ENCODE data around the gene IVD. TPM values are rescaled to one million over a fixed set of nuclear protein-coding genes. Genes with fewer than 3 reads are reported as not detected.

IVD gene
- total and polyA plus RNA-seq, 3 donors from 2014 or later: 79.1 to 94.7 (median 88.7) TPM

GRCh38 chr15:40421246-40422157 is 15.9 kb downstream of the IVD start:
- Histone ChIP-seq H3K27ac (no peak overlapping the region), H3K36me3 (ENCODE audit: low read depth, missing control alignments) (no peaks in the 10 kb centered on the region), H3K4me3 (no peak overlapping the region), H3K9me3 (no peaks in the 10 kb centered on the region), H3K4me1 (peaks cover 23% of the 10 kb centered on the region), H3K27me3 (no peaks in the 10 kb centered on the region)
- DNase-seq: peak; percentile 85
- WGBS, 2 donors: 11 to 12% methylated on average over 19 to 31 of the region's 31 CpGs
- TF ChIP-seq CTCF (IDR thresholded peaks at IDR 0.05): peak; percentile 87 to 93 (median 89)
- no peak for TF ChIP-seq POLR2A (IDR thresholded peaks at IDR 0.05)
- intact Hi-C loops (cut with DNase I; ENCODE audit: low total_unique reads): loop anchor here (10.0 kb wide), 1 partner anchor 137 kb away; the partner anchor contains the start of gene ANKRD63

- no peaks in the 10 kb centered on the region for H3K36me3 ChIP-seq (ENCODE audit: low read depth, missing control alignments)
- no peaks in the 10 kb centered on the region for H3K9me3 ChIP-seq
- no peak overlapping the region for H3K4me3 ChIP-seq
- no peak for DNase-seq
- peaks cover 23% of the 10 kb centered on the region for H3K4me1 ChIP-seq
- WGBS, 2 donors: 92 to 97% methylated on average over 6 of the region's 6 CpGs
- intact Hi-C loops (cut with DNase I; ENCODE audit: low total_unique reads): loop anchor here (10.0 kb wide), 1 partner anchor 140 kb away; the partner anchor contains the start of gene ANKRD63
- H3K27ac ChIP-seq: no peak overlapping the region
- H3K27me3 ChIP-seq: no peaks in the 10 kb centered on the region
- TF ChIP-seq CTCF (IDR thresholded peaks at IDR 0.05) (no peak), POLR2A (IDR thresholded peaks at IDR 0.05) (no peak)
Observed at GRCh38 chr15:40424483-40425115, 19.0 kb downstream of the IVD start.

- Histone ChIP-seq H3K27me3 (no peaks in the 10 kb centered on the region), H3K4me1 (peaks cover 14% of the 10 kb centered on the region), H3K9me3 (no peaks in the 10 kb centered on the region), H3K36me3 (ENCODE audit: low read depth, missing control alignments) (no peaks in the 10 kb centered on the region), H3K27ac (no peak overlapping the region), H3K4me3 (no peak overlapping the region)
- intact Hi-C loops (cut with DNase I; ENCODE audit: low total_unique reads): loop anchor here (10.0 kb wide), 1 partner anchor 141 kb away; the partner anchor contains the start of gene ANKRD63
- WGBS, 2 donors: 78 to 80% methylated on average over 5 of the region's 5 CpGs
- no peak for TF ChIP-seq CTCF (IDR thresholded peaks at IDR 0.05)
- no peak for TF ChIP-seq POLR2A (IDR thresholded peaks at IDR 0.05)
- no peak for DNase-seq
Observed at GRCh38 chr15:40425681-40426080, 20.1 kb downstream of the IVD start.

GRCh38 chr15:40427188-40427587 is 21.6 kb downstream of the IVD start:
- WGBS, 2 donors: 79 to 96% methylated on average over 9 of the region's 9 CpGs
- Histone ChIP-seq H3K4me1 (no peaks in the 10 kb centered on the region), H3K27ac (no peak overlapping the region), H3K4me3 (no peak overlapping the region), H3K27me3 (no peaks in the 10 kb centered on the region), H3K36me3 (ENCODE audit: low read depth, missing control alignments) (no peaks in the 10 kb centered on the region), H3K9me3 (no peaks in the 10 kb centered on the region)
- TF ChIP-seq CTCF (IDR thresholded peaks at IDR 0.05): no peak
- no peak for TF ChIP-seq POLR2A (IDR thresholded peaks at IDR 0.05)
- DNase-seq: no peak
- intact Hi-C loops (cut with DNase I; ENCODE audit: low total_unique reads): loop anchor here (10.0 kb wide), 1 partner anchor 142 kb away; the partner anchor contains the start of gene ANKRD63
